MV-4-11 (cell line): ENCODE data around the gene CPEB2.
A peak's percentile ranks its signal among the peaks of the same experiment; 100 is the strongest.

Source experiments
- DNase-seq: peaks from one replicate; lab custom pipeline; 2025; lab: John Stamatoyannopoulos, UW

The CPEB2 gene

DNA sequence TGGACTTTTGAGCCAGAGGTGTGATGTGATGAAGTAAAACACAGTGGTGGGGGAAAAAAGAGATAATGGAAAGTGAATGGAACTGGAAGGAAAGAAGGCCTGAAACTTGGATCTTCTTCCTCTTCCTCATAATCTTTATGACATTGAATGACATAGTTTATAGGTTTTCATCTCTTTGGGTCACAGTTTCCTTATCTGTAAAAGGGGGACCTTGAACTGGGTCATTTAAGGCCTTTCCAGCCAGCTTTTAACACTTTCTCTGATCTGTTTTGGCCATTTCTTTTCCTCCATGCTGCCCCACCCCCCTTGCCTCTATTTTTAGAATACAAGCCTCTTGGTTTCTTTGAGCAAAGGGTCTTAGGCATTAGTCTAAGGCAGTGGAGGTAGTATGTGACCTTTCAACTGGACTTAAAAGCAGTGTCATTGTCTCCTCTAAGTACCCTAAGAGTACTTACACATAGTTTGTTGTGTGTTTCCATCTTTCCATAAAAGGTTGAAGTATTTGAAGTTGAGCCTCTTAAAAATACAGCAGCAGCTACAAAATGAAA lies 7.8 kb downstream of the CPEB2 start:
- DNase-seq = peak; percentile 52

DNA sequence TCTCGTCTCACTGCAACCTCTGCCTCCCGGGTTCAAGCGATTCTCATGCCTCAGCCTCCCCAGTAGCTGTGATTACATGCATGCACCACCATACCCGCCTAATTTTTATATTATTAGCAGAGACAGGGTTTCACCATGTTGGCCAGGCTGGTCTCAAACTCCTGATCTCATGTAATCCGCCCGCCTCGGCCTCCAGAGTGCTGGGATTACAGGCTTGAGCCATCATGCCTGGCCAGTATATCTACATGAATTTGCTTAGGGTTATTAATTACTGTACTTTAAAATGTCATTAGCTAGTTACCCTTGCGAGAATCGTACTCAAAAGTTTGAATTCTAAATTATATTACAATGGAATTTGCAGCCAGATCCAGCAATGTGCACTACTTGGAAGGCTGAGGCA lies 8.9 kb downstream of the CPEB2 start:
- DNase-seq = no peak

DNA sequence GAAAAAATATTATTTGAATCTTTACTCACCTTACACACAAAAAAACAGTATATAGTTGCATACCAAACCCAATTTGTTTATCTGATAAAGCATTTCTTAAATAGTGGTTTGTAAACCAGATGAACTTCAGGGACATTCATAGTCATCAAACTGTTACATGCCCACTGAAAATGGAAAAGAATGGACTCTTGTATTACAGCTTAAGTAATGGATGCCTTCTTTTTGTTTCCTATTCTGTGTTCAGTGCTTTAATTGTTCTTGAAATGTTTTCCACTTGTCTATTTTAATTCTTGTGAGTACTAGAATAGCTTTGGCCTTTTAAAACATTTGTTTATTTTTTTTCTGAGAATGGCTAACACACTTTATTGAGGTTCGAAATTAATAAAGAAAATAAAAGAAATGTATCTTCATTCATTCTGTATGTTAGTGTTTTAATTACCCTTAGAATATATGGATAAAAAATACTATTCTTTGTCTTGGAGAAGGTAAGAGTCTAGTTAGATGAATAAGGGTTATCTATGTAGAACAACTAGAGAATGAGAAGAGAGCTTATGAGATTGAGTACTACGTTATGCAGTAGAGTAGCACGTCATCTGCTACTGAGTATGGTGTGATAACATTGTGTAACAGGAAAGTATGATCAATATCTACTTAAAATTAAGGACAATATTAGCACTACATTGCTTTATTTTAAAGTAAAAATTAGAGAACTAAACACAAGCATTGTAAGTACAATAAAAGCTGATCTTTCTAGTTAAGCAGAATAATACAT lies 9.9 kb downstream of the CPEB2 start:
- peak; percentile 37 for DNase-seq

DNA sequence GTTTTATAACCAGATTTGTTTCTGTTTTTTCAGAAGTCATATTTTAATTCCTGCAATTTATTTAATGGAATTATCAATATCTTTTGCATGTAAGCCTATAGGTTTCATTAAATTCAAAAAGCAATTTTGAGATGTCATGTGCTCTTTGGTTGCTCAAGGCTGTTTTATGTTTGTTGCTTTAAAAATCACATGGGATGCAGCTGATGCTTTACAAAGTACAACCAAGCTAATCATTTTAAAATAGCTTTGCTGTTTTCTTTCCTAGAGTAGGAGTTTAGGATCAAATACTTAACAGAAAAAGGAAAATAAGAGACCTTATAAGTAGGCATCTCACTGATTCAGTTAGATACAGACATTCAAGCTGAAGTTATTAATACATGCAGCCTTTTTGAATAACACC lies 11.3 kb downstream of the CPEB2 start:
- no peak for DNase-seq

DNA sequence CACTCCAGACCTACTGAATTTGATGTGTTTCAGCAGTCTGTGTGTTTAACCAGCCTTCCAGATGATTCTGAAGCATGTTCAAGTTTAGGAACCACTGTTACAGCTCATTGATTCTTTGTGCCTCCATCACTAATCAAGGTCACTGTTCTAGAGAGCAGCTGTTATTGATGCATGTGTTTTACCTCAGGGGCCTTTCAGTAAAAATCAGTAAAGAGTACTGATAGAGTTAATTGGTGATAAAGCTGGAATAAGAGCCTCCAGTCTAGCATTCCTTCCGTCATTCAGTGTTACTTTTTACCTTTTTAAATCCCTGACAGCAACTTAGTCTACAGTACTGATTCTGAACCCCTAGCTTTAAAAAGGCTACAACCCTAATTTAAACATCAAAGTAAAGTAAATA lies 12.9 kb downstream of the CPEB2 start:
- DNase-seq = no peak

DNA sequence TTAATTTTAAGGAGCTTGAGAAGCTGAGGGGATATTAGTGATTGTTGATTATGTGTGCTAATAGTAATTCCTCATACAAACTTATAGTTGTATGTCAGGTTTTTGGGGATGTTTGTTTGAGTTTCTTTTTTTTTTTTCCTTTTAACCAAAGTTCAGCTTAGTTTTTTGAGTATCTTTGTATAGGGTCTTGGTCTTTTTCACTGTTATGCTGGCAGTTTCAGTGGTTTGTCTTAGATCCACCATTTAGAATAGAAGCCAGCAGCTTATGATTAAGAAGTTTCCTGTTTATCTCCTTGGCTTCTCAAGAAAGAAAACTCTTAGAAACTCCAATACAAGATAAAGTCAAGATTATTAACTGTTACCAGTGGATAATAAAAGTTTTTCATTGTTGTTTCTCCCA lies 16.1 kb downstream of the CPEB2 start:
- peak; percentile 23 for DNase-seq

DNA sequence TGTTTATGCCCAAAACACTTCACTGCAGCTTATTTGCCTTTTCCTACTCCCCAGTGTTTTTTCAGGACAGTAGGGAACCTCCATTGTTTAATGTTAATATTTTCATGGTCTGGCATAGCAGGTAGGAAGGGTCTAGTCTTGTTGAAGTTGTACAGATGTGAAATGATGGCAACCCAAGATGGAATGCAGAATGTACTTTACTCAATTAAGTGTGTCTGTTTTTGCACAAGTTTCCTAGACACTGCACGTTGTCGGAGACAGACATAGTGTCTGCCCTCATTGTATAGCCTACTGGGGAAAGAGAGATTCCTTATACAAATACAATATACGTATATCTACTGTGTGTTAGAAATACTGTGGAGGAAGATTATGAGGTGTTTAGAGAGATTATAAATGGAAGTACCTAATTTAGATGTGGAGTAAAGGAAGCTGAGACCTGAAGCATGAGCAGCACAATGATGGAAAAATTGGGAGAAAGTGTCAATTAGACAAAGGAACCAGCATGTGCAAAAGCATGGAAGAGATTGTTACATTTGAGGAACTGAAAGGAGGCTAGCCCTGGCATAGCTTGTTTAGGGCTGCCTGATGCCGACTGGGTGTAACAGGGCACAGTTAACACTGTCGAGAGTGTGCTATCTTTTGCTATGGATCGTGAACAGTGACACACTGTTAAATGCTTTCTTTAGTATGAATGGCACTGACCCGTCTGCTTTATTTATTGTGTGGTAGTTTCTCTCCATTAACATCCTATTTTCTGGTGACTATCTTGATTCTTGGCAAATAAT lies 18.4 kb downstream of the CPEB2 start:
- peak; percentile 85 for DNase-seq

DNA sequence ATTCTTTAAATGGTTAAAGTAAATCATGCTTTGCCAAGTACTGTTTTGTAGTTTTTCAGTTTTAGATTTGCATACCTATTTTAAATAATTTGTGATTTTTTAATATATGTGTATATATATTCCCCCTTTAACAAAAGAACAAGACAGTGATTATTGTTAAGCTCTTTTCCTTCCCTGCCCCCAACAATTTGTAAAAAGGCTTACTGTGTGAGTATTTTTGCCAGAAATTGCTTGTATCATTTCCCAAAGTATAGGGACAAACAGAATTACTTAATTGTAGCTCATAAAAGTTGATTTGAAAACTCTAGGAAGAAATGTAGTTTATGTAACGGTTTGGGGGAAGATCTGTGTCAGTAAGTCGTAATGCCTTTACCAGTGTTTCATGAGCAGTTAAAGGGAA lies 19.0 kb downstream of the CPEB2 start:
- DNase-seq = no peak

DNA sequence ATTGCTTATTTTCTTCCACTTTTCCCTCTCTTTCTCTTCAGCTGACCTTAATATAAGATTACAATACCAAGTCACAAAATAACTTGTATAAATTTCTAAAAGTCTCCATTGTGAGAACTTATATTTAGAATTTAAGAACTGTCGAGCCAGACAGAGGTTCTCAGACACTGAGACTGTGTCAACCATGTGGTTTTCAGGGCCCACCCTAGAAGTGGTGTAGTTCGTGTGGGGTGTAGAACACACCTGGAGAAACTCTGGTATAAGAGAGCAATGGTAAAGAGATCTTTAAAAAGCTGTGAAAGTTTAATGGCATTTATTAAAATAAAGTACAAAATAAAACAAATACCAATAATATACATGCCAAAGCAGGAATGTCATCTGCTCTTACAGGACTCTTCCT lies 19.7 kb downstream of the CPEB2 start:
- no peak for DNase-seq

DNA sequence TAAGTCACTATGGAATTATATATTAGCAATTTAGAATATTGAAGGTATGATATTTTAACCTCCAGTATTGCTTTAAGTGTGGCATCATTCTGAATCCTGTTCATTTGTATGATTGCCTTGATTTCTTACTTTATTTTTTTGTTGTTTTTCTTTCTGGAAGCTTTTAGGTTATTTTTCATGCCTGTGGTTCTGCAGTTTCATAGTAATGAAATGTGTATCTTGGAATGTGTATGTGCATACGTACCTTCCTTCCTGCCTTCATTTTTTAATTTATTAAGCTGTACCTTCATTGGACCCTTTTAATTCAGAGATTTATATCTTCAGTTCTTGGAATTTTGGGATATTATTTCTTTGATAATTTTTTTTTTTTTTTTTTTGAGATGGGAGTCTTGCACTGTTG lies 22.1 kb downstream of the CPEB2 start:
- no peak for DNase-seq

DNA sequence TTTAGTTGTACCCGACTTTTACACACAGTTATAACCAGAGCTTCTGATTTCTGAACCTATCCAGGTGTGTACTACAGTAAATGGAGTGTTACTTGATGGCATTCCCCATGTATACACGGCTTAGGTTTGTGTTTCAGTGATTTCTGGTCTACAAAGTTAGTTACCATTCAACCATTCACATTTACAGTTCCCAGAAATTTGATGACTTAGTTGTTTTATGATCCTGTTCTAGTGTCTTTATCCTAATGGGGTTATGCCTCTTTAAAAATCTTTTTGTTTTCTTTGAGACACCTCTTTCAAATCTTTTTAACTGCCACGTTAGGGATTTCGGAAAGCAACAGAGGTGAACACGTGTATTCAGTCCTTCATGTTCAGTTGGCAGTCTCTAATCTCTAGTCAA lies 23.4 kb downstream of the CPEB2 start:
- DNase-seq = no peak

DNA sequence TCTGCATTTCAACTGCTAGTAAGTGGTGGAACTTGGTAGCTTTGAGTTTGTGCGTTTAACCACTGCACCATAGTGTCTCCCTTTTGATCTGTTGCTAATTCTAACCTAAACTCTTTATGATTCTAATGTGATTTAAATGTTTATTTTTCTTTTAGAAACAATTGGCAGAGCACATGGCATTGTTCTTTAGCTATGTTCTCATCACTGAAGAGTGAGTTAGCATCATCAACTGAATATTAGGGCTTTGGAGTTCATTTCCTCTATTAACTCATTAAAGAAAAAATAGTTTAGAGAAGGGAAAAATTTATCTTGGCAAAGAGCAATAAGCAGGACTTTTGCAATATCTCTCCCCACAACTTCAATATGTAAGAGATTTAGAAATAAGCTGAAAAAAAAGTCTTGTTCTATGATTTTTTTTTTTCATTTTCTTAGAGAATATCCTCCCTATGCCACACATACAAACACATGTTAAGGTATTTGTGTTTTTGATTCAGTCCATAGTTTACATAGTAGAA lies 25.7 kb downstream of the CPEB2 start:
- DNase-seq = no peak

DNA sequence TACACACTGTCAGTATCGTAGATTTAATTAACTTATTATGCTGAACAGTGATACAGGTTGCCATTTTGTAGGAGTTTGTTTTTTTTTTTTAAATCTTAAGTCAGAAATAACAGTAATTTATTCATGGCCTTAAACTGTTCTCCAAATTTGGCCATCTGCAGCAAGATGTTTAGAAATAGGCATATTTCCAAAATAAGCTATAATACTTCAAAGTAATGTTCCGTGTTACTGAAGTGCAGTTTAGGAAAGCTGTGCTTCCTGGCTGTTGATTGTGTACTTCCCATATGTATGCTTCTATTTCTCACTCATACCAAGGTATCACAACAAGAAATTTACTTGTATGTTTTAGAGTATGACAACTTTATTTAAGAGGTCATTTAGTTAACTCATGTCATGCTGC lies 28.9 kb downstream of the CPEB2 start:
- no peak for DNase-seq

DNA sequence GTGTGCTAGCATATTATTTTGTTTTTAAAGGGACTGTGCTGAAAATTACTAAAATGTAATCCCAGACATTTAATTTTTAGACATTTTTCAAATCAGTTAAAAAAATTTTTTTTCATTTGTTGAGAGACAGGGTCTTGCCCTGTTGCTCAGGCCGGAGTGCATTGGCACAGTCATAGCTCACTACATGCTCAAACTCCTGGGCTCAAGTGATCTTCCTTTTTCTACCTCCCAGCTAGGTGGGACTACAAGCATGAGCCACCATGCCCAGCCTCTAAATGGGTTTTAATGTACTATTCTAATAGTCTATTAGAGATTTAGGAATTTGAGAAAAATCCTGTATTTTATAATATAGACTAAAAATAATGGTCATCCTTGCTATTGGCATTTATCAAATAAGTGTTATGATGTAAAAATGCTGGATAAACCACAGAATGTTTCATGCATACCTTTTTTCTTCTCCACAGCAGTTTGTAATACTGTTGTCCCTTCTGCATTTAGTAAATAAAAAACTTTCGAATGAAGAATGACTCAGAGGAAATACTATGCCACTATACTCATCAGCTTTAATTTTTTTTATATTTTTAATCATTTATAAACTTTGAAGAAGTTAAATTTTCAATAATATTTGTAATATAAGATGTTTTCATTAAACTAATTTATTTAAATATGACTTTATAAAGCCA lies 29.9 kb downstream of the CPEB2 start:
- no peak for DNase-seq

DNA sequence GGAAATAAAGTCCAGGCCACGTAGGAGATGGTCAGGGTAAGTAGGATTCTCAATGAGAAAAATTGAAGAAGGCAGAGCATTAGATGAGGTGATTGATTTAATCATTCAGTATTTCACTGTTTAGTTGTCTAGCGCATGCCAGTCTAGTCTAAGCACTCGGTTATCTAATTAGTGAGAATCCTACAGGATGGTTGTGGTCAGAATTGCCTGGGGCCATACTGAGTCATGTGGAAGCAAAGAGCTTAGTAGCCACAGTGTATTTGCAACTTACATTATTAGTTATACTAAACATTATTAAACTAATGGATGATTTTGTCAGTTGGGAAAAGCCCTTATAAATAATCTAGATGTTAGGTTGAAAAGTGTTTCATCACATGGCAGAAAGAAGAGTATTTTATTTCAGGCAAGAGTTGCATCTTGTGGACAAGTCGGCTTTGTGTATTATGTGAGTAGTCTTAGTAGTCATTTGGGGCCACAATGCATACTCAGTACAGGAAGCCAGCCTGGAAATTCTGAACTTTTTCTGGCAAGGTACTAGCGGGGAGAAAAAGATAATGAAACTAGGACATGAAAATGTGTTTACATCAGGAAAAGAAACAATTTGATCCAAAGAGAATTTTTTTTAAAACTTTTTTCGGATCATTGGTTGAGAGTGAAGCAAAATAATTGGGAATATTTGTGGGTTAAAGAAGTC lies 31.9 kb downstream of the CPEB2 start:
- no peak for DNase-seq

DNA sequence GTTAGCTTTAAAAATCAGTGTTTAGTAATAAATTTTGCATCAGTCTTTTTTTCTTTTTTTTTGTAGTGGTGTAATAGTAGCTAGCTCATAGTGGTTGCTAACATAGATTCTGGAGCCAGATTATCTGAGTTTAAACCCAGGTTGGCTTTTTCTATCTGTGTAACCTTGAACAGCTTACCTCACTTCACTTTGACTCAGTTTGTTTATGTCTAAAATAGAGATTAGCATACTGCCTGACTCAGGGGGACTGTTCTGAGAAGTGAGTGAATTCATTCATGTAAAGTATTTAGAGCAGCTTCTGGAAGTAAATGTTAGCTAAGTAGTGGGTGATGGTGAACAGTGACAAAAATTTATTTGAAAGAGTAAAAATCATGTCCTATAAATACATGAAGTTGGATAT lies 32.9 kb downstream of the CPEB2 start:
- DNase-seq = no peak

DNA sequence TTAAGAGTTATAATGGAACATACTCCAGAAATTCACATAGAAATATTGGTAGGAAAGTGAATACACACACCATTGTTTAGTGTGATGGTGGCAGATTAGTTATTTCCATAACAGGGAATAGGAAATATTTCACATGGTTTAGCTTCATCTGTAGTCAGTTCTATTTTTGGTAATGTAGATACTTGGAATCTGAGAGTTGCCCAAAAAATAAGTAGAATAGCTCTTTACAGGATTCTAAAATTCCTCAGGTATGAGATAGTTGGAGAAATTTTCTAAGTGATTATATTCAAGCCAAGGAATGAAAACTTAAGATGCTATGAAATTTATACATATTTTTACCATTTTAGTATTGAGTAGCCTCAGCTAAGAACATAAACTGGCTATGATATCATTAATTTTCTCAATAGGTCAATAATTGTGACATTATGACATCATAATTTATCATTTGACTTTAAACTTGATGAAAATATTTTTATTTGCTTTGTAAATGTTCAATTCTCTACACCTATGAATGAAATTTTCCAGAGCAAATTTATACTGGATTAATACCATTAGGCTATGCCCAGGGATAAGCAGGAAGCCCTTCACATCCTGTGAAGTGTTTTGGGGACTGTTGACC lies 35.8 kb downstream of the CPEB2 start:
- no peak for DNase-seq

DNA sequence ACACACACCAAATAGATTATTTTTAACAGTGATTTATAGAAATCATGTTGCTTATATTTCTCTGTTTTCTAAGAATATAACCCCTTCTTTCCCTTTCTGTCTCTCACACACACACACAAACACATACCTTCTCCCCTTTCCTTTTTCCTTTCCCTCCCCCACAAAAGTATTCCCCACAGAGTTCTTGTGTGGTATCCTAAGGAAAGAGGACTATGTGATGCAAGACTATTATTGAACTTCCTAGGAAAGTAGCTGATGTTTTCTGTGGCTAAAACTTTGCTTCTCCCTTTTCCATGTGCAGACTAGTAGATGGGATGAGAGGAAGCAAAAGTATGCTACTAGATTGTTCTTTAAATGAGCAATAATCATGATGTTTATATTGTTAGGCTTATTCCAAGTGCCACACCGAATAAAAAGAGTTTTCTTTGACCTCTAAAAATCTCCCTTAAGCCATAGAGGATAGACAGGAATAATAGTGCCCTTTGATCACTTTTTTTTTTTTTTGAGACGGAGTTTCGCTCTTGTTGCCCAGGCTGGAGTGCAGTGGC lies 38.7 kb downstream of the CPEB2 start:
- DNase-seq = no peak

DNA sequence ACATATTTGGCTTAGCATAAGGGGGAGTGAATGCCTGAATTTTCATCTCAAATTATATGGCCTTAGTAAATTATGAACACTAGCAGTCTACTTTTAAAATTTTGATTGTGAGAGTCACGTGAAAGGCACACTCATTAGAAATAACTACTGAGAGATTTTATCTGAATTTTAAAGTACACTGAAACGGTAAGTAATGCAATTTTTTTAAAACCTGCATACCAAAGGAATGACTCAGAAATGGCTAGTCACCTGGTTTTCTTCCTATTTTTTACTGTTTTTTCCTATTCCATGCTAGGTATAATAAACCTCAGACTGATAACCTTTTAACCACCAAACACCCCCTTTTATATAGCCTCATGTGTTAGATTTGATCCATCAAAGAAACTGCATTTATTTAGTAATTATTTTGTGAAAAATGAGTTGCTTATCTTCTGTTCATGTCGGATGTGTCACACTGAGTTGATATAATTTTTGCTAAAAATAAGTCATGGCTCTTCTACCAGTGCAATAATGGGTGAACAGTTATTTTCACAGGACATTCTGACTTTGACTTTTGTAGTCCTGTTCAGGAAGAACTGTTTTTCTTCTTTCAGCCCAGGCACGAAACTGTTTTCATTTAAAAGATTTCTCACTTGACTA lies 40.4 kb downstream of the CPEB2 start:
- DNase-seq = no peak

DNA sequence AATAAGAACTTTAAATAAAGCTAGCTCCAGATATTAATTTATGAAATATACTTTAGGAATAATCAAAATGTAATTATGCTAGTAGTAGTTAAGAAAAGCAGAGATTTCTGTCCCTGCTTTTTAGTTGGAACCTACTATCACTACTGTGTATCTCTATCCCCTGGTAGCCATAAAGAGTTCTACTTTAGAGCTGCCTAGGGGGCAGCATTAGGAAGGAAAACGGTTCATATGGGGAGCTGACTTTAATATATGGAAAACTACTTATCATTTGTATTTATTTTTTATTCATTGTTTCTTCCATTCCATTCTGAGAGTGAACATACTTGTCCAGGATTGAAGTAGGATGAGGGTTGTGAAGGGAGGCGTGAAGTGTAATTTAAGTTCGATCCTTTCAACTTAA lies 40.9 kb downstream of the CPEB2 start:
- no peak for DNase-seq

DNA sequence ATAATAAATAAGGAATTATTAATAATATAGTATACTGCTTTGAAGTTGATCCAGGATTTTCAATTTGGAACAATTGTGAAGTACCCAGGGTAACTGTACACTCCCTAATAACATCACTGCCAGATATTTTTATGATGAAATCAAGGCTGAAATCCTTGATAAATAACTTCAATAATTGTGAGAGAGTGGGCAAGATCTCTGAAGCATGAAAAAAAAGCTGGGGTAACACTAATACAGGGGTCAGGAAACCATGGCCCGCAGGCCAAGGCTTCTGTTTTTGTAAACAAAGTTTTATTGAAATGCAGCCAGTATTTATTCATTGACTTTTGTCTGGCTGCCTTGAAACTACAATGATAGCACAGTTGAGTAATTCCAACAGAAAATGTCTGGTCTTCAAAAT lies 41.6 kb downstream of the CPEB2 start:
- DNase-seq = no peak
